GM12865 (cell line): ENCODE results near the gene FAM114A1.
"Not testable (repeated sequence)": the region's sequence is repeated elsewhere in the genome, so short reads cannot be mapped to it uniquely, and the experiment has no call there.

Source experiments
- DNase-seq: peaks from one replicate; pipeline ENCODE4 v3.0.0; 2010; ENCODE audit warnings: low read depth
- H3K4me3 ChIP-seq: 2 replicates; pipeline ENCODE4 v1.5.1; 2011; ENCODE audit warnings: mild to moderate bottlenecking, low read depth, low read length, control low read depth
- TF ChIP-seq, protein P1 (sequence below): IDR thresholded peaks from 2 replicates; pipeline ENCODE4 v1.5.1; 2011; ENCODE audit warnings: low read length, control low read depth, low read depth, inconsistent platforms; ENCODE audit not compliant: insufficient read depth; ENCODE audit errors: missing control alignments

Gene FAM114A1

GRCh38 chr4:38940476-38940875 is 72.9 kb downstream of the FAM114A1 start:
- H3K4me3 ChIP-seq: no peak overlapping the region
- DNase-seq: peak; percentile 12
- TF ChIP-seq, protein P1, sequence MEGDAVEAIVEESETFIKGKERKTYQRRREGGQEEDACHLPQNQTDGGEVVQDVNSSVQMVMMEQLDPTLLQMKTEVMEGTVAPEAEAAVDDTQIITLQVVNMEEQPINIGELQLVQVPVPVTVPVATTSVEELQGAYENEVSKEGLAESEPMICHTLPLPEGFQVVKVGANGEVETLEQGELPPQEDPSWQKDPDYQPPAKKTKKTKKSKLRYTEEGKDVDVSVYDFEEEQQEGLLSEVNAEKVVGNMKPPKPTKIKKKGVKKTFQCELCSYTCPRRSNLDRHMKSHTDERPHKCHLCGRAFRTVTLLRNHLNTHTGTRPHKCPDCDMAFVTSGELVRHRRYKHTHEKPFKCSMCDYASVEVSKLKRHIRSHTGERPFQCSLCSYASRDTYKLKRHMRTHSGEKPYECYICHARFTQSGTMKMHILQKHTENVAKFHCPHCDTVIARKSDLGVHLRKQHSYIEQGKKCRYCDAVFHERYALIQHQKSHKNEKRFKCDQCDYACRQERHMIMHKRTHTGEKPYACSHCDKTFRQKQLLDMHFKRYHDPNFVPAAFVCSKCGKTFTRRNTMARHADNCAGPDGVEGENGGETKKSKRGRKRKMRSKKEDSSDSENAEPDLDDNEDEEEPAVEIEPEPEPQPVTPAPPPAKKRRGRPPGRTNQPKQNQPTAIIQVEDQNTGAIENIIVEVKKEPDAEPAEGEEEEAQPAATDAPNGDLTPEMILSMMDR: no peak

DNA sequence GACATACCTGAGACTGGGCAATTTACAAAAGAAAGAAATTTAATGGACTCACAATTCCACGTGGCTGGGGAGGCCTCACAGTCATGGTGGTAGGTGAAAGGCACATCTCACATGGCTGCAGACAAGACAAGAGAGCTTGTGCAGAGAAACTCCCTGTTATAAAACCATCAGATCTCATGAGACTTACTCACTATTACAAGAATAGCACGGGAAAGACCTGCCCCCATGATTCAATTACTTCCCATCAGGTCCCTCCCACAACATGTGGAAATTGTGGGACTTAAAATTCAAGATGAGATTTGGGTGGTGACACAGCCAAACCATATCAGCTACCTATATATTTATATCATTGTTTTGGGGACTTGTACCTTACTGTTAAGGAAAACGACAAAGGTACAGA is 74.3 kb downstream of the FAM114A1 start:
- not testable (repeated sequence) for DNase-seq, H3K4me3 ChIP-seq

- DNase-seq: no peak
- TF ChIP-seq, protein P1: no peak
- H3K4me3 ChIP-seq: no peak overlapping the region
Observed at GRCh38 chr4:38943343-38943742, 75.7 kb downstream of the FAM114A1 start.

- TF ChIP-seq, protein P1: no peak
- DNase-seq: no peak
- no peak overlapping the region for H3K4me3 ChIP-seq
Observed at GRCh38 chr4:38944440-38944839, 76.8 kb downstream of the FAM114A1 start.

DNA sequence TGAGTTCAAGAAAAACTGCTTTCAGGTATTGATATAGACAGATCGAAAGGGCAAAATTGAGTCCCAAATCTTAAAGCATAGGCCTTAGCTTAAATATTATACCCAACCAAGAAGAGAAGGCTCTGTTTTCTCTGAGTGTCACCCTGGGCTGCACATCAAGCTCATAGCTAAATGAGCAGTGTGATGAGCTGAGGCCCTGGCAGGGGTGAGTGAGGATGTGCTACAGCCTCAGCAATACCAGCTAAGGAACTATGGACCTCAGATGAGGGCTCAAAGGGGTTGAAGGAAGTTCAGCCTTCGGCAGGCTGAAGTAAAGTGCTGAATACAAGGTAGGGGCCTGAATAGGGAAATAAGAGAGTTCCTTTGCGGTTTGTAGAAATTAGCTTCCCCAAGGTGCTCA is 79.3 kb downstream of the FAM114A1 start:
- TF ChIP-seq, protein P1: no peak
- no peak for DNase-seq
- no peak overlapping the region for H3K4me3 ChIP-seq

GRCh38 chr4:38948551-38948950 is 80.9 kb downstream of the FAM114A1 start:
- DNase-seq: no peak
- no peak overlapping the region for H3K4me3 ChIP-seq
- TF ChIP-seq, protein P1: no peak

GRCh38 chr4:38949411-38950051 is 81.9 kb downstream of the FAM114A1 start:
- TF ChIP-seq, protein P1: no peak

GRCh38 chr4:38950159-38950558 is 82.6 kb downstream of the FAM114A1 start:
- no peak for DNase-seq
- H3K4me3 ChIP-seq: no peak overlapping the region
- TF ChIP-seq, protein P1: no peak

More at GRCh38 chr4:38949411-38950051, 81.9 kb downstream of the FAM114A1 start:
- peak; percentile 20 for DNase-seq
- no peak overlapping the region for H3K4me3 ChIP-seq
